ELR (cell line): Measurements from ENCODE around the gene DNM2.
A peak's percentile ranks its signal among the peaks of the same experiment; 100 is the strongest.
"Not testable (repeated sequence)": the region's sequence is repeated elsewhere in the genome, so short reads cannot be mapped to it uniquely, and the experiment has no call there.

Source experiments
- DNase-seq: peaks from one replicate; pipeline ENCODE4 v3.0.0-alpha.2; 2015; ENCODE audit warnings: low read depth

DNM2 gene

DNA sequence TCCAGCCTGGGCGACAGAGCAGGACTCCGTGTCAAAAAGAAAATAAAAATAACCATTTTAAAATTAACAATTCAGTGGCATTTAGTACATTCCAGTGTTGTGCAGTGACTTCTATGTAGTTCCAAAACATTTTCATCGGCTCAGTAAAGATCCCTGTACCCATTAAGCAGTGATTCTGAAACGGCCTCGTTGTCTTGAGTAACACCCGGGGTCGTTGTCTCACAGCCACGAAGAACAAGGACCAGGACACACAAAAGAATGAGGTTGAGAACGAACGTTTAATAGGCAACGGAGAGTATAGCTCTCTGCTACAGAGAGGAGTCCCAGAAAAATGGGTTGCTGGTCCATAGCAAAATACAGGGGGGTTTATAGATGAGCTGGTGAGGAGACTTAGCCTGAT is 120.5 kb downstream of the DNM2 start:
- no peak for DNase-seq

DNA sequence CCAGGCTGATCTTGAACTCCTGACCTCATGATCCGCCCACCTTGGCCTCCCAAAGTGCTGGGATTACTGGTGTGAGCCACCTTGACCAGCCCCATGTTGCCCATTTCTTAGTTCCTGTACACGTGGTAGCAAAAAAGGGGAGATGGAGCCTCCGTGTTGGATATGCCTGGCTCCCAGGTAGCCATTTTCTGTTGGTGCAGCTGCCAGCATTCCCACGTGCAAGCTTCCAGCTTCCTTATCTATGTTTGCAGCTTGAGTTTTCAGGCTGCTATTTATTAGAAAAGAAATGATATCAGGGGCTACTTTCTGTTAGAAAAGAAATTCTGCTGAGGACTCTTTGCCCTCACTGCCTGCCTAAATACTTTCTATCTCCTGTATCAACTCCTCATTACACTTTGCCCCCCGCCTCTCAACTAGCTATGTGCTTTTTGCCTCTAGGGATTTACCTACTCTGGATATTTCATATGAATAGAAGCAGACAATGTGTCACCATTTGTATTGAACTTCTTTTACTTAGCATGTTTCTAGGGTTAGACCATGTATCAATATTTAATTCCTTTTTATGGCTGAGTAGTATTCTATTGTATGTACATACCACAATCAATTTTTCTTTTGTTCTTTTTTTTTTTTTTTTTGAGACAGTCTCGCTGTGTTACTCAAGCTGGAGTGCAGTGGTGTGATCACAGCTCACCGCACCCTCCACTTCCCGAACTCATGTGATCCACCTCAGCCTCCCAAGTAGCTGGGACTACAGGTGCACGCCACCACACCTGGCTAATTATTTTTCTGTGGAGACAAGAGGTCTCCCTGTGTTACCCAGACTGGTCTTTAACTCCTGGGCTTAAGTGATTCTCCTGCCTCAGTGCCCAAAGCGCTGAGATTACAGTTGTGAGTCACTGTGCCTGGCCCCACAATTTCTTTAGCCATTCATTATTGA is 121.5 kb downstream of the DNM2 start:
- DNase-seq: no peak

DNA sequence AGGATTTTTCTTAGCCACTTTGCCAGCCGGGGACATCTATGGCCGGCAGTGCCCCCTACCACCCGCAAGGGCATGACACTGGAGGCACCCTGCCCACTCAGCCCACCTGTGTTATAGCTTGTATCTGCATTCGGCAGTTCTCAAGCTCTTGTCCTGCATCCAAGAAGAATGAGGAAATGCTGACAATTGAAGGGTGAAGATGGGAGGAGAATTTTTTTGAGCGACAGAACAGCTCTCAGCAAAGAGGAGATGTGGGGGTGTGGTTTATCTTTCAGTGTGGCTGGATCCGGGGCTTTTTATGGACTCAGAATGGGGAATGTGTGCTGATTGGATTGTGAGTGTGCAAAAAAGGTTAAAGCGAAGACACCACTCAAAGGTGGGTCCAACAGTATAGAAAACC is 124.9 kb downstream of the DNM2 start:
- no peak for DNase-seq

DNA sequence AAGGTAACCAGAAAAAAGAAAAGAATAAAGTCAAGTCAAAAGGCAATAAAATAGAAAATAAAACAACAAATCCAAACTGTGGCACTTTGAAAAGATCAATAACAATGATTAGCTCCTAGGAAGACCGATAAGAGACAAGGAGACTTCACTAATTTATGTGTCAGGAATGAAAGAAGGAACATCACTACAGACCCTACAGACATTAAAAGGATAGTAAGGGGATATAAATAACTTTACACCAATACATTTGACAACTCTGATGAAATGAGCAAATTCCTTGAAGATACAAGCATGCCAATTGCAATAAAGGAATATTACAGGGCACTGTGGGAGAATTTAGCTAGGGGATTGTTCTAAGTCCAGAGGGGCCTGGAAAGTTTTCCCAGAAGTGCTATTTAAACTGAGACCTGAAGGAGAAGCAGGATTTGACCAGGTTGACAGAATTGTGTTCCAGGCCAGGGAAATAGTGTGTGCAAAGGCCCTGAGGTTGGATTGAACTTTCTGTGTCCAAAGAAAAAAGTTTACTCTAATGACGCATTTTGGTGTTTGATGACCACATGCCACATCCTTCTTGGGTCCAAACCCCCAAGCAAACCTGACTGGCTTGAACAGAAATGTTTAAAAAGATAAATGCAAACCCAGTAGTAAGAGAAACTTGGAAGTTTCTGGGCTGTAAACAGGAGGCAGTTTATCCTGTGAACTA is 128.8 kb downstream of the DNM2 start:
- DNase-seq: no peak

DNA sequence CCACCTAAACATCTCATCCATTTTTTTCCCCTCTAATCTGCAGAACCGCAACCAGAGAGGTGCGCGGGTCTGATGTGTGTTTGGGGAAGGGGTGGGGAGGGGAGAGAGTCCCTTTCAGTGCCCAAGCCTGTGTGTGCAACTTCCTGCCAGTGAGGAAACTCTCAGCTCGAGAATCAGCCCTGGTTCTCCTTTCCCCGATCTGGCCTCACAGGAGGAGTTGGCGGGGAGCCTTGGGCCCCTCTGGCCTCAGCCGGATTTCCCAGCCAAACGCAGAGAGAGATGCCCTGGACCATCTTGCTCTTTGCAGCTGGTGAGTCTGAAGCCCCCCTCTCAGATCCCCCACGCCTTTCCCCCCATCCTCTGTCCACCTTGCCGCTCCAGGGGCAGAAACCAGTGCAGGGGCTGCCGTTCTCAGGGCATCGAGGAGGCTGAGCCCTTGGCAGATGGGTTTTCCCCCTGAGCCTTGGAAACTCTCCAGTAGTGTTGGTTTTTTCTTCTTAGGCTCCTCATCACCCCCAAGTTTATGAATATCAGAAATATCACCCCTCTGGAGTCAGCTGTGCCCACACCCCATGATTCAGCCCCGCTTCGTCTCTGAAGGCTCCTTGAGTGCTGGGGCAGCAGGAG is 130.5 kb downstream of the DNM2 start, which contains the start of gene C19orf38:
Gene C19orf38 (plus strand): TSS at position 186 of the 627 bp plus-strand sequence. CDS start 94 bp downstream, at position 280.
- no peak for DNase-seq

DNA sequence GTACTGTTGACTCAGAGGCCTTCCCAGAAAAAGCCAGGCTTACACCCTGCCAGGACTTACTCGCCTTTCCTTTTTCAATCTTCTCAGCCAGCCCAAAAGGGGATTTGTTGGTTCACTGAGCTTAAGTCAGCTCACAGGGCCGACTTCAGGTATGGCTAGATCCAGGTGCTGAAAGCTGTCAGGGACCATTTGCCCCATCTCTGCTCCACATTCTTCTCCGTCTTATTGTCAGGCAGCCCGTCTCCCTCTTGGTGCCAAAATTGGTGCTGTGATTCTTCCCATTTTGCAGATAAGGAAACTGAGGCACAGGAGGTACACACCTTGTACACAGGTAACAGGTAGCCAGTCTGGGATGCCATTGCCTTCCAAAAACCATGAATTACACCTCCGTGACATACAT is 132.8 kb downstream of the DNM2 start:
- DNase-seq: no peak

DNA sequence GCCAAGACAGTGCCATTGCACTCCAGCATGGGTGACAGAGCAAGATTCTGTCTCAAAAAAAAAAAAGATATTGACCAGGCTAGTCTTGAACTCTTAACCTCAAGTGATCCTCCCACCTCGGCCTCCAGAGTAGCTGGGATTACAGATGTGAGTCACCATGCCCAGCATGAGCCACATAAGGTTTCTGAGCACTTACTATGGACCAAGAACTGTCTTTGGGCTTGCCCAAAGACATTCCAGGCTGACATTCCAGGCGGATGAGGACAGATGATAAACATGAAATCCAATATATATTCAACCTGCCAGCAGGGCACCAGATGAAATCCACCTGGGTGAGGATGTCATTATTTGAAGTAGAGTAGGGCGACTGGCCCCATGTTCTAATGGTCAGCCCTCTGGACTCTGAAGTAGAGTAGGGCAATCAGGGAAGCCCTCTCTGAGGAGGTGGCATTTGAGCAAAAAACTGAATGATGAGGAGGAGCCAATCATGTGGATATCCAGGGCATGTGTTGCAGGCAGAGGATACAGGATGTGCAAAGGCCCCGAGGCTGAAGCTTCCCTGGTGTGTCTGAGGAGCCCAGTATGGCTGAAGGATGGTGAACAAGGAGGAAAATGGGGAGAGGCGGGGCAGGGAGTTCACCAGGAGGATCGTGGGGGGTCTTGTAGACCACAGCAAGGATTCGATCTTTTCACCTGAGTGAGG is 134.4 kb downstream of the DNM2 start:
- peak; percentile 84 for DNase-seq

DNA sequence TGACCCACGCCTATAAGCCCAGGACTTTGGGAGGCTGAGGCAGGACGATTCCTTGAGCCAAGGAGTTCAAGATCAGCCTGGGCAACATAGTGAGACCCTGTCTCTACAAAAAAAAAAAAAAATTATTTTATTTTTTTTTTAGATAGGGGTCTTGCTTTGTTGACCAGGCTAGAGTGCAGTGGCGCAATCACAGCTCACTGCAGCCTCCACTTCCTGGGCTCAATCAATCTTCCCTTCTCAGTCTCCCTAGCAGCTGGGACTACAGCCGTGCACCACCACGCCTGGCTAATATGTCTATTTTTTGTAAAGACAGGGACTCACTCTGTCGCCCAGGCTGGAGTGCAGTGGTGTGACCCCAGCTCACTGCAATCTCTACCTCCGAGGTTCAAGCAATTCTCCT is 135.1 kb downstream of the DNM2 start:
- DNase-seq: no peak

DNA sequence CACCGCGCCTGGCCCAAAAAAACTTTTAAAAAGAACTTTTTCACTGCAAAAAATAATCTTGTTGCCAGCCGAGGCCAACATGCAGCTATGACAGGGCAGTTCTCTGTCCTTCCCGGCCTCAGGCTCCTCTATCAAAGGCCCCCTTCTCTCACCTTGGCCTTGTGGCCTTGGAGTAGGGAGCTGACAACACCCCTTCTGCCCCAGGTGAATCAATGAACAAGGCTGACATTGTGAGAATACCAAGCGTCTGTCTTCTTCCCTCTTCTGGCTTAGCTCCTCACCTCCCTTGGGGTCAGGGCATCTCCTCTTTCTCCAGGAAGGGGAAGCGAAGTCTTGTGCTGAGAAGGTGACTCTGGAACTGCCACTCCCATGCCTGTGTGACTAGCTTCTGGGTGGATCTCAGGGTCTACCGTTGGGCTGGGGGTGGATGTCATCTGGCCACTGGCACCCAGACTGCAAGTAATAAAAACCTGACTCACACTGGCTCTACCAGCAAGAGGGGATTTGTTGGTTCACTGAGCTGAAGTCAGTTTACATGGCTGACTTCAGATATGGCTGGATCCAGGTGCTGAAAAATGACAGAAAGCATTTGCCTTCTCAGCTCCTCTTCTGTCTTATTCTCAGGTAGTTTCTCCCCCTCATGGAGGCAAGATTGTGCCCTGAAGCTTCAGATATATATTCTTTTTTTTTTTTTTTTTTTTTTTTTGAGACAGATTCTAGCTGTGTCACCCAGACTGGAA is 136.6 kb downstream of the DNM2 start:
- no peak for DNase-seq

DNA sequence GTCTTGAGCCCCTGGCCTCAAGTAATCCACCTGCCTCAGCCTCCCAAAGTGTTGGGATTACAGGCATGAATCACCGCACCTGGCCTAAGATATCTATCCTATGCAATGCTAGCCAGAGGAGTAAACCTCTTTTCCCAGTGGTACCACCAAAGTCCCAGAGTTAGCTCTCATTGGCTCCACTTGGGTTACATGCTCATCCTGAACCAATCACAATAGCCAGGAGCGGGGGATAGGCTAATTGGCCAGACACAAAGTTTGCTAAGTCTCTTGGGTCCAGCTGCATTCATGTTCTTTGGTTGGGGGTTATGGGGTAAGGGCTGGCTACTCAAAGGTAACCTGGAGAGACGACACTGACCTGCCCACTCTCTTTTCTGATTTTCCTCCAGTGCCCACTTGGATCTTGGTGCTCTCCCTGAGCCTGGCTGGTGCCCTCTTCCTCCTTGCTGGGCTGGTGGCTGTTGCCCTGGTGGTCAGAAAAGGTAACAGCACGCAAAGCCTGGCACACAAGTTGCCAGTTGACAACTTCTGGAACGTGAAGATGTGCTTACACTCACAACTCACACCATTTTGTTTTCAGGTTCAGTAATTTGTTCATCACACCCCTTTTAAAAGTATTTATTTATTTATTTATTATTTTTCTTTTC is 138.1 kb downstream of the DNM2 start:
- DNase-seq: peak; percentile 60

DNA sequence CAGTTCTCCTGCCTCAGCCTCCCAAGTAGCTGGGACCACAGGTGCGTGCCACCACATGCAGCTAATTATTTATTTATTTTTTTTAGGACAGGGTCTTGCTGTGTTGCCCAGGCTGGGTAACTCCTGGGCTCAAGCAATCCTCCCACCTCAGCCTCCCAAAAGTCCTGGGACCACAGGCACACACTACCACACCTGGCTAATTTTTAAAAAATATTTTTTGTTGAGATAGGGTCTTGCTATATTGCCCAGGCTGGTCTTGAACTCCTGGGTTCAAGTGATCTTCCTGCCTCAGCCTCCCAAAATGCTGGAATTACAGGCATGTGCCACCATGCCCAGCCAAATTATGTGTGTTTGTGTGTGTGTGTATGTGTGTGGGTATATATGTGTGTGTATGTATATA is 139.0 kb downstream of the DNM2 start:
- DNase-seq: not testable (repeated sequence)

DNA sequence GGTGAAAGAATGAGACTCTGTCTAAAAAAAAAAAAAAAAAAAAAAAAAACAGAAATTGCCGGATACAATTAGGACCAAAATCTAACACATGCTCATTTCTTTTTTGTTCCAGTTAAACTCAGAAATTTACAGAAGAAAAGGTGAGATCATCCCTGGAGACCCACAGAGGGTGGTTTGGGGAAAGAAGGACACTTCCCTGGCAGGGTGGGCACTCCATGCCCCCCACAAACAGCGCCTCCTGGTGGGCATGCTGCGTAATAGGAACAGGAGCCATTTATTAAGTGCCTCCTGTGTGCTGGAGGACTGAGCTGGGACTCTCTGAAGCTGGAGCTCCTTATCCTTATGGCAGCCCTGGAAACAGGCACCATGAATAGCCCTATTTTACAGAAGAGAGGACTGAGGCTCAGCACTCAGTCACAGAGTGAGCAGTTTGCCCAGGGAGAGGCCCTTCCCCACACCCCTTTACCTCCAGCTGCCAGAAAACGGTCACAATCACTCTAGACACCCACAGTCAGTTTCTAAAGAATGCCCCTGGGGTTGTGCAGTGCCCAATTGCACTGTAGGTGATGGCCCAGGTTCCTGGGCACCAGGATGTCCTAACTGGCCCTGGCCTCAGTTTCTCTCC is 140.4 kb downstream of the DNM2 start:
- peak; percentile 63 for DNase-seq

DNA sequence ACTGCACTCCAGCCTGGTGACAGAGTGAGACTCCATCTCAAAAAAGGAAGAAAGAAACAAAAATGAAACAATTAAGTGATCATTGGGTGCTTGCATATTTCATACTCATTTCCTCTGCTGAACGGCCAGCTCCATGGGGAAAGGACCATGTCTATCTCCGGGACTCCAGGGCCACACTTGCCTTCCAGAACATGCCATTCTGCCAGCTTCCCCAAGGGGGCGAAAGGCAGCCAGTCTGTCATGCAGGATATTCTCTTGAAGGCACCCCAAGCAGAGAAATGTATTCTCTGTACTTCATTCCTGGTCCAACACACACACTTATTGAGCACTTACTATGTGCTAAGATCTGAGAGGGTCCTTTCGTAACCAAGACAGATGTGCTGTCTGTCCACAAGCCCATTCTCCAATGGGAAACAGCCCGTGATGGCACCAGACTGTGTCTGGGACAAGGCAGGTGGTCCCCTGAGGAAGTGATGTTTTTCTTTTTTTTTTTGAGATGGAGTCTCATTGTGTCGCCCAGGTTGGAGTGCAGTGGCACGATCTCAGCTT is 143.3 kb downstream of the DNM2 start:
- peak; percentile 60 for DNase-seq

DNA sequence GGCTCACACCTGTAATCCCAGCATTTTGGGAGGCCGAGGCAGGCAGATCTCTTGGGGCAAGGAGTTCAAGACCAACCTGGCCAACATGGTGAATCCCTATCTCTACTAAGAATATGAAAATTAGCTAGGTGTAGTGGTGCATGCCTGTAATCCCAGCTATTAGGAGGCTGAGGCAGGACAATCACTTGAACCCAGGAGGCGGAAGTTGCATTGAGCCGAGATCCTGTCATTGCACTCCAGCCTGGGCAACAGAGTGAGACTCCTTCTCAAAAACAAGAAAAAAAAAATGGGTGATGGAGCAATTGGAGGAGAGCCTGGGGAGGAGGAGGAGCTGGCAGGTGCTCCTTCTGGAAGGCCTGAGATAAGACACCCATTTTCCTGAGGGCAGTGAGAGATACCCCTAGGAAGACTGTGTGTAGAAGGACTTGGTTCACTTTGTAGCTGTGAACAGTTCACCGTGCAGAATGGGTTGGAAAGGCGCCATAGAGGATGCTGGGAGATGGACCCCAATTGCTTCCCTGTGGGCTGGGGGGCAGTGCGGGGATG is 144.8 kb downstream of the DNM2 start:
- no peak for DNase-seq

DNA sequence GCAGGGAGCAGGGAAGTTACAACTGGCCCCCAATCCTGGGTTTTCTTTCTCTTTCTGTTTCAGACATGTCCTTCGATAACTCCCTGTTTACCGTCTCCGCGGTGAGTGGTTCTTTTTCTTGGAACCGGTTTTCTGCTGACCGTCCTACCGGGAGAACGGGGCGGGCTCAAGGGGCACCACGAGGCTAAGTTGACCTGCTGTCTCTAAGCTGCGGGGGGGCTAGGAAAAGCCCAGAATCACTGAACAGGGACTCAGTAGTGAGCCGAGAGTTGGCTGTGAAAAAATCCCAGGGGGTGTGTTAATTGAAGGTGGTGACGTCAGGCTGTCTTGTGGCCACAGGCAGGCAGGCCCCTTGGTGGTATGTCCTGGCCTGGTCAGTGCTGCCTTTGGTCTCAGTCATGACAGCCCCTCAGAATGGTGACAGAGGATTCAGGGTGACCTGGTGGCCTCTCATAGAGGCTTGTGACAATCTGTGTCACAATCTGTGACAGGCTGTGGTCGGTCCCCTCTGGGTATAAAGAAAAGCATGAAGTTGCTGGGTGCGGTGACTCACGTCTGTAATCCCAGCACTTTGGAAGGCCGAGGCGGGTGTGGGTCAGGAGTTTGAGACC is 145.3 kb downstream of the DNM2 start:
- peak; percentile 72 for DNase-seq

DNA sequence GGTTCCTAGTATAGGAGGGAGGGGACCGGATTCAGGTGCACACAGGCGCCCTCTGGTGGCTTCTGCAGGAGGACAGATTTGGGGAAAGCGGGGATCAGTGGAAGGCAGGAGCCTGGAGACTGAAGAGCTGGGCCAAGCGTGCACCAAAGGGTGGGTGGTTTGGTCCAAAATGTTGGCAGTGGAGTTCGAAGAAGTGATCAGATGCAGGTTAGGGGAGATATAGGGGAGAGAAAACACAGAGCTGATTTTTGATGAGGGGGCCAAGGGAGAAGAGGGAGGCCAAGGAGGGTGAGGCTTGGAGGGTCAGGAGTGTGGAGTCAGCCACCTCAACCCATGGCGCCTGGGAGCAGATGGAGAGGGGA is 146.6 kb downstream of the DNM2 start:
- peak; percentile 83 for DNase-seq

DNA sequence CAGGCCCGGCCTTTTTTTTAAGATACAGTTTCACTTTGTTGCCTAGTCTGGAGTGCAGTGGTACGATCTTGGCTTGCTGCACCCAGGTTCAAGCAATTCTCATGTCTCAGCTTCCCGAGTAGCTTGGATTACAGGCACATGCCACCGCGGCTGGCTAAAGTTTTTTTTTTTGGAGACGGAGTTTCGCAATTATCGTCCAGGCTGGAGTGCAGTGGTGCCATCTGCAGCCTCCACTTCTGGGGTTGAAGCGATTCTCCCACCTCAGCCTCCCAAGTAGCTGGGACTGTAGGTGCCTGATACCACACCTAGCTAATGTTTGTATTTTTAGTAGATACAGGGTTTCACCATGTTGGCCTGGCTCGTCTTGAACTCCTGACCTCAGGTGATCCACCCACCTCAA is 148.6 kb downstream of the DNM2 start:
- DNase-seq: no peak

DNA sequence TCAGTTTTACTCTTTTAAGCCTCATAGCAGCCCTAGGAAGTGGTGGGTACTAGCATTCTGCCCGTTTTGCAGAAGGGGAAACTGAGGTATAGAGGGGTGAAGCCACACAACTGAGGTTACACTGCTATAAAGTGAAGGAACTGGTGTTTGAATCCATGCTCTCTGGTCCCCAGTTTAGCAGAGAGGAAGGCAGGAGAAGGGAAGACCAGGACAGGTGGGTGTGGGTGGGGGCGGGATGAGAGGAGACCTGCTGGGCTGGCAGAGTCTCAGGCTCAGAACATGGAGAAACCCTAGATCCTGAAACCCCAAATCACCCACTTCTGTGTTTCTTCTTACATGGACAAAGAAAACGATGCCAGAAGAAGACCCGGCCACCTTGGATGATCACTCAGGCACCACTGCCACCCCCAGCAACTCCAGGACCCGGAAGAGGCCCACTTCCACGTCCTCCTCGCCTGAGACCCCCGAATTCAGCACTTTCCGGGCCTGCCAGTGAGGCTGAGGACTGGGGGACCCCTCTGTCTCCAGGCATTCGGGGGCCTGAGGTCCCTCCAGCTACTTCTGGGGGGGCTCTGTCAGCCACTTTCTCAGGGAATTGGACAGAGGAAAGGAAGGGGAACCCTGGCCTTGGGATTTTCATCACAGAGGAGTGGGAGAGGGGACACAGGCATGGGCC is 151.1 kb downstream of the DNM2 start:
- no peak for DNase-seq

DNA sequence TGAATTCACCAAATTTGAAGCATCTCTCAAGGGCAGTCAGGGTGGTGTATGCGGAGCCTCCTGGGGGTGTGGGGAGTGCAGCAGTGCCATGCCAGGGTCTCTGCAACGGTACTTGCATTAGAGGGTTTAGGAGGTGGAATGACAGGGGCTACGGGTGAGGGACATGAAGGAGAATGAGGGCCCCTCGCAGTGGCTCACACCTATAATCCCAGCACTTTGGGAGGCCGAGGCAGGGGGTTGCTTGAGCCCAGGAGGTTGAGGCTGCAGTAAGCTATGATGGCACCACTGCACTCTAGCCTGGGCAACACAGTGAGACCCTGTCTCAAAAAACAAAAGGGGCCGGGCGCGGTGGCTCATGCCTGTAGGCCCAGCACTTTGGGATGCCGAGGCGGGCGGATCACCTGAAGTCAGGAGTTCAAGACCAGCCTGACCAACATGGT is 152.0 kb downstream of the DNM2 start:
- not testable (repeated sequence) for DNase-seq
